Measurements from ENCODE around the gene CFAP44.

- TF ChIP-seq CTCF (IDR thresholded peaks at IDR 0.05) (no peak), POLR2A (IDR thresholded peaks at IDR 0.05) (no peak)
Measured at GRCh38 chr3:113439606-113440005, 1.7 kb downstream of the CFAP44 start.
